Effector memory CD4-positive, alpha-beta T cell (primary cell): ENCODE data around the gene NFIX.

Experiments
- DNase-seq, 3 donors: peaks; one replicate each; pipeline ENCODE4 v3.0.0-alpha.2; 2020
- H3K27ac ChIP-seq: 2 replicates; pipeline ENCODE4 v1.7.0; 2013; ENCODE audit warnings: mild to moderate bottlenecking, low read length, moderate library complexity; ENCODE audit not compliant: insufficient read depth, poor library complexity, severe bottlenecking
- H3K27me3 ChIP-seq: replicated peaks from 2 replicates; pipeline ENCODE4 v1.7.0; 2013; ENCODE audit warnings: mild to moderate bottlenecking, low read length; ENCODE audit not compliant: insufficient read depth, control insufficient read depth, poor library complexity, severe bottlenecking
- H3K36me3 ChIP-seq: 2 replicates; pipeline ENCODE4 v1.7.0; 2013; ENCODE audit warnings: mild to moderate bottlenecking, low read length, moderate library complexity; ENCODE audit not compliant: control insufficient read depth, insufficient read depth
- H3K4me1 ChIP-seq: 2 replicates; pipeline ENCODE4 v1.7.0; 2013; ENCODE audit warnings: low read length, mild to moderate bottlenecking; ENCODE audit not compliant: control insufficient read depth, insufficient read depth, poor library complexity, severe bottlenecking
- H3K4me3 ChIP-seq: 2 replicates; pipeline ENCODE4 v1.7.0; 2013; ENCODE audit warnings: low read length, low read depth, mild to moderate bottlenecking; ENCODE audit not compliant: insufficient read depth, poor library complexity, severe bottlenecking
- H3K9me3 ChIP-seq: 2 replicates; pipeline ENCODE4 v1.7.0; 2013; ENCODE audit warnings: mild to moderate bottlenecking, low read length, moderate library complexity; ENCODE audit not compliant: control insufficient read depth

The NFIX gene

GRCh38 chr19:13138916-13139198 lies 143.6 kb downstream of the NFIX start:
- H3K27ac ChIP-seq, result no peak overlapping the region
- DNase-seq, result no peak
- peaks cover 41% of the 10 kb centered on the region for H3K36me3 ChIP-seq
- H3K4me3 ChIP-seq, result no peak overlapping the region
- H3K27me3 ChIP-seq, result no peaks in the 10 kb centered on the region
- no peaks in the 10 kb centered on the region for H3K9me3 ChIP-seq
- H3K4me1 ChIP-seq, result no peaks in the 10 kb centered on the region

DNA sequence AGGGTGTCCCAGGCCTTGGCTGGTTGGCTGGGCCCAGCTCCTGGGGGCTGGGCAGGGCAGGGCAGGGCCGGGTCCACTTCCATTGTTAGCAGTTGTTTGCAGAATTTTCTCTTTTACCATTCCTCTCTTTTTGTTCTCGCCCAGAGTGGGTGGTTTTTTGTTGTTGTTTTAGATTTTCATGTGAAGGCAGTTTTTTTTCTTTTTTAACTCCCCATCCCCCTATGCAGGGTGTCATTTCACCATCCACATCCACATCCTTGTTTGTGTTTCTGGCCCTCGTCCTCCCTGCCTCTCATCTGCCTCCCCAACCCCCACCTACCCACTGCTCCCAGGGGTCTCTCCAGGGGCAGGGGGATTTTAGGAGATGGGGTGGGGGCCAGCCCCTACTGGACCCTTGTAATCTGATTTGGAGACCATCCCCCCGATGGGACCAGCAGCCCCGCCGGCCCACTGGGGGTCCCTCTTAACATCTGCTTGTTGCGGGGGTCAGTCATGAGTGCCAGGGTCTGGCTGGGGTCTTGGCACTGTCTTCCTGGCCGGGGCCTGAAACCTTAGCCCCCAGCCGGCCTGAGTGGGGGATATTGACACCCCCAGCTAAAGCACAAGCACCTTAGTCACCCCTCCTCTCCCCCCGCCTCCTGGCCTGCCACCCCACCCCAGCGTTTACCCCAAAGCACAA lies 144.5 kb downstream of the NFIX start:
- H3K4me3 ChIP-seq, result no peak overlapping the region
- no peak overlapping the region for H3K27ac ChIP-seq
- no peak for DNase-seq
- no peaks in the 10 kb centered on the region for H3K9me3 ChIP-seq
- H3K27me3 ChIP-seq, result no peaks in the 10 kb centered on the region
- peaks cover 50% of the 10 kb centered on the region for H3K36me3 ChIP-seq
- H3K4me1 ChIP-seq, result no peaks in the 10 kb centered on the region

GRCh38 chr19:13146763-13147563 lies 151.7 kb downstream of the NFIX start:
- no peaks in the 10 kb centered on the region for H3K27me3 ChIP-seq
- H3K27ac ChIP-seq, result no peak overlapping the region
- no peaks in the 10 kb centered on the region for H3K9me3 ChIP-seq
- DNase-seq, result no peak
- H3K4me3 ChIP-seq, result no peak overlapping the region
- H3K4me1 ChIP-seq, result no peaks in the 10 kb centered on the region
- H3K36me3 ChIP-seq, result peaks cover 10% of the 10 kb centered on the region
